T47D (cell line): ENCODE results near the gene TMEM181.
"Not testable (repeated sequence)": the region's sequence is repeated elsewhere in the genome, so short reads cannot be mapped to it uniquely, and the experiment has no call there.

Source experiments
- DNase-seq, 2 experiments: peaks; one replicate each; pipeline versions ENCODE4 v3.0.0 to v3.0.0-alpha.2; 2011 to 2012; ENCODE audit warnings: low read depth in 1 of 2, low spot score in 1 of 2
- JUND ChIP-seq: IDR thresholded peaks from 2 replicates; pipeline ENCODE4 v1.6.1; 2012; ENCODE audit warnings: low read depth
- in situ Hi-C: cut with HindIII; loops from 2 replicates; pipeline ENCODE4 v1.10.0; 2016; ENCODE audit warnings: low sequenced_read_pairs, low pct_unique_long_range_greater_than_20kb

TMEM181 gene

GRCh38 chr6:158662954-158663624 is 103.2 kb downstream of the TMEM181 start:
- in situ Hi-C loops: no loop called here
- DNase-seq: peak in 1 of 2 experiments; percentile 40
- no peak for TF ChIP-seq JUND

GRCh38 chr6:158663625-158664165 is 103.8 kb downstream of the TMEM181 start:
- no peak for TF ChIP-seq JUND
- DNase-seq: peak in 1 of 2 experiments; percentile 80
- in situ Hi-C loops: no loop called here

GRCh38 chr6:158665332-158665731 is 105.4 kb downstream of the TMEM181 start:
- TF ChIP-seq JUND: no peak
- in situ Hi-C loops: no loop called here
- no peak for DNase-seq

- DNase-seq: peak; percentile 65 to 90
- in situ Hi-C loops: no loop called here
- TF ChIP-seq JUND: no peak
These were observed 106.9 kb downstream of the TMEM181 start for GRCh38 chr6:158666628-158667359.

GRCh38 chr6:158667360-158667981 is 107.6 kb downstream of the TMEM181 start:
- no peak for TF ChIP-seq JUND
- in situ Hi-C loops: no loop called here
- DNase-seq: no peak

GRCh38 chr6:158668707-158669103 is 108.8 kb downstream of the TMEM181 start:
- in situ Hi-C loops: no loop called here
- DNase-seq: no peak
- no peak for TF ChIP-seq JUND

- in situ Hi-C loops: no loop called here
- no peak for TF ChIP-seq JUND
- no peak for DNase-seq
These were observed 109.5 kb downstream of the TMEM181 start for GRCh38 chr6:158669145-158670035.

GRCh38 chr6:158672119-158672518 is 112.2 kb downstream of the TMEM181 start:
- DNase-seq, in situ Hi-C loops: not testable (repeated sequence)

- no peak for TF ChIP-seq JUND
- in situ Hi-C loops: no loop called here
- no peak for DNase-seq
These were observed 112.8 kb downstream of the TMEM181 start for GRCh38 chr6:158672726-158673125.

GRCh38 chr6:158674342-158675131 is 114.6 kb downstream of the TMEM181 start:
- in situ Hi-C loops: no loop called here
- DNase-seq: no peak
- TF ChIP-seq JUND: no peak

GRCh38 chr6:158677094-158677493 is 117.2 kb downstream of the TMEM181 start:
- in situ Hi-C loops, DNase-seq: not testable (repeated sequence)
